Transverse colon (tissue), 4 donors: ENCODE data around the gene RAP1GDS1.

Source experiments
- CTCF ChIP-seq, 5 experiments: fragments of 200-600 bp in 3 of 5; fragments of 450-650 bp in 2 of 5; sonication (generic) in 3 of 5; IDR thresholded peaks; 1 replicate in 2 of 5; 2 replicates in 3 of 5; pipeline ENCODE4 v1.5.1; 2016 to 2017; ENCODE audit warnings: antibody characterized with exemption in 5 of 5, inconsistent platforms in 3 of 5, mild to moderate bottlenecking in 2 of 5, moderate library complexity in 1 of 5
- POLR2AphosphoS5 ChIP-seq, 3 donors: sonication (generic); formaldehyde crosslinking; IDR thresholded peaks; one replicate each; pipeline ENCODE4 v1.6.1; 2016; ENCODE audit warnings: antibody characterized with exemption in 3 of 3

- TF ChIP-seq CTCF (IDR thresholded peaks at IDR 0.05) = no peak
- no peak for TF ChIP-seq POLR2AphosphoS5 (IDR thresholded peaks at IDR 0.05)
Measured at GRCh38 chr4:98490251-98490650, 229.1 kb downstream of the RAP1GDS1 start.
